Fibroblast of lung (primary cell): Measurements from ENCODE around the gene DDN.

Experiments used
- CTCF ChIP-seq, 2 donors: IDR thresholded peaks in 1 of 2; conservative IDR thresholded peaks in 1 of 2; 1 replicate in 1 of 2; 2 replicates in 1 of 2; pipeline ENCODE4 v1.5.1; 2011 to 2012; ENCODE audit warnings: low read length in 2 of 2, control low read depth in 1 of 2, inconsistent platforms in 1 of 2, low read depth in 1 of 2, mild to moderate bottlenecking in 1 of 2
- EZH2 ChIP-seq: IDR thresholded peaks from 2 replicates; pipeline ENCODE4 v1.5.1; 2012; ENCODE audit warnings: low read length, control low read depth, mild to moderate bottlenecking; ENCODE audit errors: missing control alignments

GRCh38 chr12:49030714-49031572, 31.8 kb upstream of the DDN start:
- no peak for TF ChIP-seq CTCF (conservative IDR thresholded peaks at IDR 0.05 in 1 of 2, IDR thresholded peaks at IDR 0.05 in 1 of 2; ENCODE audit: low read depth in 1 of 2, low read length in 2 of 2)
- TF ChIP-seq EZH2: no peak
